Measurements from ENCODE around the gene MAP4K3.

Gene MAP4K3

DNA sequence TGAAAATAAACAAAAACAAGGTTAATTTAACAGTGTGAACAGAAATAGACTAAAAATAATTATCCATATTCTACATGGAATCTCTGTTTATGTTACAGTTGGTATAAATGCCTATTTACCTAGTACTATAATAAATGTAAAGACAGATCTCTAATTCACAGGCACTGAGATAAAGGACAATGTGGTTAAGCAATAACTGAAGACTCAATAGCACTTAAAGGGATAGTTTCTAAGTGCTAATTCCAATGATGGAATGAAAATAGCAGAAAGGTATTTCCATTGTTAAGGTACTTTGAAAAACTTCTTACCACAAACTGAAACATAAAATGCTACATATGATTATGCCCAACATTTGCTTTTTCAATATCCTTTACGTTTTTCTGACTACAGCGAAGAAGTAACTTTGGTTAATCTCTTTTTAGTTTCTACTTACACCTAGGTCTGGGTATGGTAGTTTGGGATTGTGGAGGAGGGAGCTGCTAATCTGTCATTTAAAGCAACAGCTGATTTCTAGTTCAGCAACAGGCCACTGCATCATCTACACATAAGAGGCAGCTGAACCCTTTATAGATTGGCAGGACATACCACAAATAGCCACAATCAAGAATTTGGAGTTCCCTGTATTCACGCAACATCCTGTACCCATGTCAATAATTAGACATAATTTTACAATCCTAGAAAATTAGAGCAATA, 27.2 kb downstream of the MAP4K3 start:
- no peak for TF ChIP-seq TAF1 (IDR thresholded peaks at IDR 0.05; ENCODE audit: borderline replicate concordance, insufficient read depth, low read length)
- TF ChIP-seq, protein P1, sequence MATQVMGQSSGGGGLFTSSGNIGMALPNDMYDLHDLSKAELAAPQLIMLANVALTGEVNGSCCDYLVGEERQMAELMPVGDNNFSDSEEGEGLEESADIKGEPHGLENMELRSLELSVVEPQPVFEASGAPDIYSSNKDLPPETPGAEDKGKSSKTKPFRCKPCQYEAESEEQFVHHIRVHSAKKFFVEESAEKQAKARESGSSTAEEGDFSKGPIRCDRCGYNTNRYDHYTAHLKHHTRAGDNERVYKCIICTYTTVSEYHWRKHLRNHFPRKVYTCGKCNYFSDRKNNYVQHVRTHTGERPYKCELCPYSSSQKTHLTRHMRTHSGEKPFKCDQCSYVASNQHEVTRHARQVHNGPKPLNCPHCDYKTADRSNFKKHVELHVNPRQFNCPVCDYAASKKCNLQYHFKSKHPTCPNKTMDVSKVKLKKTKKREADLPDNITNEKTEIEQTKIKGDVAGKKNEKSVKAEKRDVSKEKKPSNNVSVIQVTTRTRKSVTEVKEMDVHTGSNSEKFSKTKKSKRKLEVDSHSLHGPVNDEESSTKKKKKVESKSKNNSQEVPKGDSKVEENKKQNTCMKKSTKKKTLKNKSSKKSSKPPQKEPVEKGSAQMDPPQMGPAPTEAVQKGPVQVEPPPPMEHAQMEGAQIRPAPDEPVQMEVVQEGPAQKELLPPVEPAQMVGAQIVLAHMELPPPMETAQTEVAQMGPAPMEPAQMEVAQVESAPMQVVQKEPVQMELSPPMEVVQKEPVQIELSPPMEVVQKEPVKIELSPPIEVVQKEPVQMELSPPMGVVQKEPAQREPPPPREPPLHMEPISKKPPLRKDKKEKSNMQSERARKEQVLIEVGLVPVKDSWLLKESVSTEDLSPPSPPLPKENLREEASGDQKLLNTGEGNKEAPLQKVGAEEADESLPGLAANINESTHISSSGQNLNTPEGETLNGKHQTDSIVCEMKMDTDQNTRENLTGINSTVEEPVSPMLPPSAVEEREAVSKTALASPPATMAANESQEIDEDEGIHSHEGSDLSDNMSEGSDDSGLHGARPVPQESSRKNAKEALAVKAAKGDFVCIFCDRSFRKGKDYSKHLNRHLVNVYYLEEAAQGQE (IDR thresholded peaks at IDR 0.05; ENCODE audit: insufficient read depth in 1 of 2, low read depth in 2 of 2, low read length in 2 of 2): no peak

DNA sequence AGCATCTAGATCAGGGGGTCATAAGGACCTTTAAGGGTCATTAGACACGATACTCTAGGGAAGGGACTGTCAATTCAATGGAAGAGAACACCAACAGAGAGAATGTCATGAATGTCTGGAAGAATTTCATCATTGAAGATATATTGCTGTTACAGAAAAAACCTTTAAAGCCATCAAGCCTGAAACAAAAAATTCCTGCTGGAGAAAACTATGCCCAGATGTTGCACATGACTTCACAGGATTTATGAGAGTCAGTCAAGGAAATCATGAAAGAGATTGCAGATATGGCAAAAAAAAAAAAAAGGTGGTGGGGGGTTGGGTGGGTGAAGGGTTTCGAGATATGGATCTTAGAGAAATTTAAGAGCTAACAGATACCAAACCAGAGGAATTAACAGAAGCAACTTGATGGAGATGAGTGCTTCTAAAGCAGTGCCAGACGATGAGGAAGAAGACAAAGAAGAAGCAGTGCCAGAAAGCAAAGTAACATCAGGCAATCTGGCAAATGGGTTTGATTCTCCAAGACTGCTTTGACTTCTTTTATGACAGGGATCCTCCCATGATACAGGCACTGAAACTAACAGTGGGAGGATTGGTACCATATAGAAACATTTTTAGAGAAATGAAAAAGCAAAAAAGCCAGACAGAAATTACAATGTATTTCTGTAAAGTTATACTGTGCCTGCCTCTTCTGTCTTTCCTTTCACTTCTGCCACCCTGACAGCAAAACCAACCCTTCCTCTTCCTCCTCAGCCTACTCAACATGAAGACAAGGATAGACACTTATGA, 28.5 kb downstream of the MAP4K3 start:
- TF ChIP-seq FOXP2 (optimal IDR thresholded peaks at IDR 0.05; ENCODE audit: borderline replicate concordance, extremely low read depth, extremely low read length, insufficient read depth) (no peak), TAF1 (IDR thresholded peaks at IDR 0.05; ENCODE audit: borderline replicate concordance, insufficient read depth, low read length) (no peak), SIN3A (IDR thresholded peaks at IDR 0.05; ENCODE audit: borderline replicate concordance, insufficient read depth, low read length) (no peak), POLR2AphosphoS5 (IDR thresholded peaks at IDR 0.05; ENCODE audit: low read depth, low read length) (no peak)
- TF ChIP-seq, protein P1 (IDR thresholded peaks at IDR 0.05; ENCODE audit: insufficient read depth in 1 of 2, low read depth in 2 of 2, low read length in 2 of 2): no peak

DNA sequence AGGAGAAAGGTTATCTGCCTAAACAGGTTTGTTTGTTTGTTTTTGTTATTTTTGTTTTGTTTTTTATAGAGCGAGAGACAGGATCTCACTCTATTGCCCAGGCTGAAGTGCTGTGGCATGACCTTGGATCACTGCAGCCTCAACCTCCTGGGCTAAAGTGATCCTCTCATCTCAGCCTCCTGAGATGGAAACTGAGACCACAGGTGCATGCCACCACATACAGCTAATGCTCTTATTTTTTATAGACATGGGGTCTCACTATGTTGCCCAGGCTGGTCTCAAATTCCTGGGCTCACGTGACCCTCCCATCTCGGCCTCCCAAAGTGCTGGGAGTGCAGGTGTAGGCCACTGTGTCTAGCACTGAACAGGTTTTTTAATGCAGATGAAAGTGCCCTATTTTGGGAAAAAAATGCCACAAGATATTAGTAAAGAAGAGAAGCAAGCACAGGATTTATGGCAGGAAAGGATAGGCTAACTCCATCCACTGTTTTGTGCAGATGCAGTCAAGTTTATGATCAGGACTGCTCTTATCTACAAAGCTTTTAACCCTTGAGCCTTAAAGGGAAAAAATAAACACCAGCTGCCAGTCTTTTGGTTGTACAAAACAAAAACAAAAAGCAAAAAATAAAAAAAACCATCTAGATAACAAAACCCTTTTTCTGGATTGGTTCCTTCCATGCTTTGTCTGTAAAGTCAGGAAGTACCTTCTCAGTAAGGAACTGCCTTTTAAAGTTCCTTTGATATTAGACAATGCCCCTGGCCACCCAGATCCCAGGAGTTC, 29.4 kb downstream of the MAP4K3 start:
- TF ChIP-seq POLR2AphosphoS5 (IDR thresholded peaks at IDR 0.05; ENCODE audit: low read depth, low read length) (no peak), FOXP2 (optimal IDR thresholded peaks at IDR 0.05; ENCODE audit: borderline replicate concordance, extremely low read depth, extremely low read length, insufficient read depth) (no peak), SIN3A (IDR thresholded peaks at IDR 0.05; ENCODE audit: borderline replicate concordance, insufficient read depth, low read length) (no peak), TAF1 (IDR thresholded peaks at IDR 0.05; ENCODE audit: borderline replicate concordance, insufficient read depth, low read length) (no peak)
- TF ChIP-seq, protein P1 (IDR thresholded peaks at IDR 0.05; ENCODE audit: insufficient read depth in 1 of 2, low read depth in 2 of 2, low read length in 2 of 2): no peak

DNA sequence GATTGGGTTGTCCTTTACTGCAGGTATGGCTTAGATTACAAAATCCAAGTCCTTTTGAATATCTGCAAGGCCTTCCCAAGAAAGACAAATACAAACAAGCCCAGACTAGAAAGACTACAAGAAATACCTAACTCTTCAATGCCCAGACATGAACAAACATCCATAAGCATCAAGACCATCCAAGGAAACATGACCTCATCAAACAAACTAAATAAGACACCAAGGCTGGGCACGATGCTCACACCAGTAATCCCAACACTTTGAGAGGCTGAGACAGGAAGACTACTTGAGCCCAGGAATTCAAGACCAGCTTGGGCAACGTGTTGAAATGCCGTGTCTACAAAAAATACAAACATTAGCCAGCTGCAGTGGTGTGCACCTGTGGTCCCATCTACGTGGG, 31.7 kb downstream of the MAP4K3 start:
- TF ChIP-seq, protein P1 (IDR thresholded peaks at IDR 0.05; ENCODE audit: insufficient read depth in 1 of 2, low read depth in 2 of 2, low read length in 2 of 2): no peak
- TF ChIP-seq TAF1 (IDR thresholded peaks at IDR 0.05; ENCODE audit: borderline replicate concordance, insufficient read depth, low read length): no peak
- no peak for TF ChIP-seq FOXP2 (optimal IDR thresholded peaks at IDR 0.05; ENCODE audit: borderline replicate concordance, extremely low read depth, extremely low read length, insufficient read depth)
- TF ChIP-seq SIN3A (IDR thresholded peaks at IDR 0.05; ENCODE audit: borderline replicate concordance, insufficient read depth, low read length): no peak
- TF ChIP-seq POLR2AphosphoS5 (IDR thresholded peaks at IDR 0.05; ENCODE audit: low read depth, low read length): no peak
